HCT116 (cell line): Measurements from ENCODE around the gene POMT1. TPM values are rescaled to one million over a fixed set of nuclear protein-coding genes. Genes with fewer than 3 reads are reported as not detected.

Experiments used
- ATAC-seq: fragments of 200-7000 bp; cut with Tn5 transposase; 2 replicates; pipeline ENCODE4 v1.9.1; 2020; ENCODE audit warnings: mild to moderate bottlenecking, moderate library complexity
- BruUV-seq: library from RNA; stranded (reverse); fragments of 400-500 nt; replicated peaks from 2 replicates; lab custom pipeline; 2021; lab: Mats Ljungman, UMichigan
- CTCF ChIA-PET: fragments of 300-600 bp; sonication (Branson Sonifier 250); formaldehyde crosslinking; loops from one replicate; lab custom pipeline; 2021; ENCODE audit warnings: antibody characterized with exemption; lab: Charles Lee
- POLR2A ChIA-PET: fragments of 300-600, 350-600 bp; sonication (Branson Sonifier 250); formaldehyde crosslinking; loops from one replicate; lab custom pipeline; 2021; ENCODE audit warnings: antibody characterized with exemption; lab: Charles Lee
- RAD21 ChIA-PET, 2 experiments: fragments of 300-600 bp; sonication (Branson Sonifier 250); formaldehyde crosslinking; loops; one replicate each; lab custom pipeline; 2023; ENCODE audit warnings: low total read pairs in 2 of 2; ENCODE audit not compliant: uncharacterized antibody in 2 of 2, unreplicated experiment in 2 of 2, low non-redundant PET in 1 of 2; lab: Charles Lee
- DNase-seq: peaks from one replicate; pipeline ENCODE4 v3.0.0-alpha.2; 2010; ENCODE audit warnings: low read depth, low spot score
- H2AFZ ChIP-seq: fragments of 200-600 bp; shearing (Covaris generic), sonication (generic); 2 replicates; pipeline ENCODE4 v1.6.1; 2017; ENCODE audit warnings: low read depth, mixed run types, mixed read lengths, antibody characterized with exemption, low read length; ENCODE audit not compliant: poor library complexity, severe bottlenecking
- H3K27ac ChIP-seq: 2 replicates; pipeline ENCODE4 v1.5.1; 2012; ENCODE audit warnings: low read depth, low read length
- H3K27me3 ChIP-seq: fragments of 200-600 bp; sonication (generic); 2 replicates; pipeline ENCODE4 v1.6.1; 2016; ENCODE audit warnings: mixed run types, low read length, mixed read lengths; ENCODE audit not compliant: insufficient read depth
- H3K36me3 ChIP-seq, 2 experiments: fragments of 200-500 bp in 1 of 2; fragments of 200-600 bp in 1 of 2; sonication (Bioruptor generic) in 1 of 2; sonication (generic) in 1 of 2; 2 replicates each; pipeline versions ENCODE4 v1.5.1 to v1.6.1; 2014 to 2016; ENCODE audit warnings: low read length in 2 of 2, inconsistent platforms in 1 of 2, mixed read lengths in 1 of 2, mixed run types in 1 of 2; ENCODE audit not compliant: insufficient read depth in 2 of 2, control insufficient read depth in 1 of 2
- H3K4me1 ChIP-seq, 2 experiments: fragments of 200-600 bp in 1 of 2; sonication (generic) in 1 of 2; 2 replicates each; pipeline versions ENCODE4 v1.5.1 to v1.6.1; 2012 to 2017; ENCODE audit warnings: low read length in 2 of 2, inconsistent platforms in 1 of 2, mild to moderate bottlenecking in 1 of 2, mixed read lengths in 1 of 2, mixed run types in 1 of 2, moderate library complexity in 1 of 2; ENCODE audit not compliant: insufficient read depth in 2 of 2, control insufficient read depth in 1 of 2
- H3K4me2 ChIP-seq: fragments of 200-600 bp; sonication (generic); 2 replicates; pipeline ENCODE4 v1.6.1; 2017; ENCODE audit warnings: mixed run types, low read length, mixed read lengths
- H3K4me3 ChIP-seq, 2 experiments: fragments of 200-600 bp in 1 of 2; sonication (generic) in 1 of 2; replicated peaks in 1 of 2; 2 replicates each; pipeline ENCODE4 v1.5.1; 2011 to 2016; ENCODE audit warnings: low read length in 2 of 2, control low read depth in 1 of 2, low read depth in 1 of 2, mild to moderate bottlenecking in 1 of 2, mixed read lengths in 1 of 2, mixed run types in 1 of 2
- H3K79me2 ChIP-seq: fragments of 200-600 bp; sonication (generic); 2 replicates; pipeline ENCODE4 v1.6.1; 2017; ENCODE audit warnings: mild to moderate bottlenecking, mixed run types, low read length, moderate library complexity, mixed read lengths; ENCODE audit not compliant: insufficient read depth
- H3K9ac ChIP-seq: fragments of 200-600 bp; sonication (generic); 2 replicates; pipeline ENCODE4 v1.6.1; 2016; ENCODE audit warnings: low read length, mixed read lengths
- H3K9me2 ChIP-seq: fragments of 200-600 bp; sonication (generic), shearing (Covaris generic); 2 replicates; pipeline ENCODE4 v1.6.1; 2017; ENCODE audit warnings: mixed run types, mild to moderate bottlenecking, moderate library complexity; ENCODE audit not compliant: insufficient read depth
- H3K9me3 ChIP-seq, 2 experiments: fragments of 200-500 bp in 1 of 2; fragments of 200-600 bp in 1 of 2; sonication (Bioruptor generic) in 1 of 2; sonication (generic) in 1 of 2; 2 replicates each; pipeline ENCODE4 v1.6.1; 2014 to 2017; ENCODE audit warnings: low read length in 2 of 2, mixed read lengths in 2 of 2, inconsistent platforms in 1 of 2, low read depth in 1 of 2, mild to moderate bottlenecking in 1 of 2, mixed run types in 1 of 2, moderate library complexity in 1 of 2; ENCODE audit not compliant: control insufficient read depth in 1 of 2, insufficient read depth in 1 of 2
- H4K20me1 ChIP-seq: fragments of 200-600 bp; sonication (generic), shearing (Covaris generic); 2 replicates; pipeline ENCODE4 v1.6.1; 2017; ENCODE audit warnings: mixed run types, mild to moderate bottlenecking, moderate library complexity; ENCODE audit not compliant: insufficient read depth
- ZFX ChIP-seq: fragments of 450-650 bp; IDR thresholded peaks from 2 replicates; pipeline ENCODE4 v1.6.1; 2017
- intact Hi-C: fragments of 100-400 bp; cut with micrococcal nuclease; formaldehyde crosslinking; loops from 2 replicates; pipeline ENCODE4 v1.10.0; 2022
- total RNA-seq: library from RNA; stranded (reverse); gene quantifications from one replicate; pipeline ENCODE4 v1.2.1, GENCODE V29; 2021; ENCODE audit not compliant: unreplicated experiment
- TF ChIP-seq, protein P1 (sequence below): IDR thresholded peaks from 2 replicates; pipeline ENCODE4 v1.6.1; 2012; ENCODE audit warnings: low read depth

Gene POMT1
- total RNA-seq, 1 experiment from 2014 or later: 21.4 TPM

DNA sequence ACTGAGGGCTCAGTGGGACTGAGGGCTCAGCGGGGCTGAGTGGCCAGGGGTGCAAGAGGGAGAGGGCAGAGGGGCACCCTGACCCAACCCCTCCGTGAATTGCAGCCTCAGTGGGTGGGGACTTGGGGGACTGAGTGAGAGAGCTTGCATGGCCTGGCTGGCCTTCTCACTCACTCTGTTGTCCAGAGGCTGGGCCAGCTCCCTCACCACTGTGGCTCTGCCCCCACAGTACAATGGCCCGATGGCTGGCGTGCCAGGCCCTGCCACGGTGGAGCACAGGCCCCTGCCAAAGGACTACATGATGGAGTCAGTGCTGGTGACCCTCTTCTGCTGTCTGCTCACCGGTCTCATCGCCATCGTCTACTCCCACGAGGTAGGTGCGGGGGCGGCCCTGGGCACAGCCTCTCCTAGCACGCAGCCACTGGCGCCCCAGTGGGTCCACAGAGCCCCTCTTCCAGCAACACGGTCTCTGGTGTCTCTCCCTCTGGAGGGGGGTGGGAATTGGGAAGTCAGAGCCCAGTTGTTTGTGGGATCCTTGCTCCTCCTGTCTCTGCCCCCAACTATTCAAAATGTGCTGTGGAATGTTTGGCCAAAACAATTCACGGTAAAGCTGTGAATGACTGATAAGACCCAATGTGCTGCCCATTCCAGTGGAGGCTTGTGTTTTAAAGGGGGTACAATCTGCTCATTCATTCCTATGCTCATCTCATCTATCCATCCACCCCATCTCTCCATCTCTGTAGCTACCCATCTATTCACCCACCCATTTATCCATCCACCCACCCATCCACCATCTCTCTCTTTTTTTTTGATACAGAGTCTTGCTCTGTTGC lies 53.3 kb downstream of the POMT1 start:
- no TSS peak for BruUV-seq
- ATAC-seq: no peak
- no peak overlapping the region for H2AFZ ChIP-seq

More for the DNA sequence above, 53.3 kb downstream of the POMT1 start:
- H3K4me1 ChIP-seq: no peaks in the 10 kb centered on the region
- DNase-seq: no peak
- no peaks in the 10 kb centered on the region for H3K79me2 ChIP-seq
- no peaks in the 10 kb centered on the region for H3K9me3 ChIP-seq
- no peak overlapping the region for H3K4me3 ChIP-seq
- intact Hi-C loops: no loop called here
- H3K9me2 ChIP-seq: no peaks in the 10 kb centered on the region
- POLR2A ChIA-PET: no interaction called here
- H3K27me3 ChIP-seq: no peaks in the 10 kb centered on the region
- CTCF ChIA-PET: no interaction called here
- no peak overlapping the region for H3K9ac ChIP-seq
- no peaks in the 10 kb centered on the region for H4K20me1 ChIP-seq
- no peak overlapping the region for H3K27ac ChIP-seq
- no peak overlapping the region for H3K4me2 ChIP-seq
- H3K36me3 ChIP-seq: no peaks in the 10 kb centered on the region
- TF ChIP-seq ZFX: no peak
- TF ChIP-seq, protein P1, sequence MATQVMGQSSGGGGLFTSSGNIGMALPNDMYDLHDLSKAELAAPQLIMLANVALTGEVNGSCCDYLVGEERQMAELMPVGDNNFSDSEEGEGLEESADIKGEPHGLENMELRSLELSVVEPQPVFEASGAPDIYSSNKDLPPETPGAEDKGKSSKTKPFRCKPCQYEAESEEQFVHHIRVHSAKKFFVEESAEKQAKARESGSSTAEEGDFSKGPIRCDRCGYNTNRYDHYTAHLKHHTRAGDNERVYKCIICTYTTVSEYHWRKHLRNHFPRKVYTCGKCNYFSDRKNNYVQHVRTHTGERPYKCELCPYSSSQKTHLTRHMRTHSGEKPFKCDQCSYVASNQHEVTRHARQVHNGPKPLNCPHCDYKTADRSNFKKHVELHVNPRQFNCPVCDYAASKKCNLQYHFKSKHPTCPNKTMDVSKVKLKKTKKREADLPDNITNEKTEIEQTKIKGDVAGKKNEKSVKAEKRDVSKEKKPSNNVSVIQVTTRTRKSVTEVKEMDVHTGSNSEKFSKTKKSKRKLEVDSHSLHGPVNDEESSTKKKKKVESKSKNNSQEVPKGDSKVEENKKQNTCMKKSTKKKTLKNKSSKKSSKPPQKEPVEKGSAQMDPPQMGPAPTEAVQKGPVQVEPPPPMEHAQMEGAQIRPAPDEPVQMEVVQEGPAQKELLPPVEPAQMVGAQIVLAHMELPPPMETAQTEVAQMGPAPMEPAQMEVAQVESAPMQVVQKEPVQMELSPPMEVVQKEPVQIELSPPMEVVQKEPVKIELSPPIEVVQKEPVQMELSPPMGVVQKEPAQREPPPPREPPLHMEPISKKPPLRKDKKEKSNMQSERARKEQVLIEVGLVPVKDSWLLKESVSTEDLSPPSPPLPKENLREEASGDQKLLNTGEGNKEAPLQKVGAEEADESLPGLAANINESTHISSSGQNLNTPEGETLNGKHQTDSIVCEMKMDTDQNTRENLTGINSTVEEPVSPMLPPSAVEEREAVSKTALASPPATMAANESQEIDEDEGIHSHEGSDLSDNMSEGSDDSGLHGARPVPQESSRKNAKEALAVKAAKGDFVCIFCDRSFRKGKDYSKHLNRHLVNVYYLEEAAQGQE: no peak
- RAD21 ChIA-PET: no interaction called here
